Activated CD4-positive, alpha-beta T cell treated with anti-CD3 and anti-CD28 coated beads, Interleukin-2, amount 50 U/mL, for 1 hour (primary cell): ENCODE data around the gene EYA2.

Source experiments
- DNase-seq: peaks from one replicate; pipeline ENCODE4 v3.0.0-alpha.2; 2020

The EYA2 gene

GRCh38 chr20:47013606-47014005 lies 119.0 kb downstream of the EYA2 start:
- DNase-seq, result no peak

- DNase-seq, result no peak
Observed at GRCh38 chr20:47016068-47016664, 121.5 kb downstream of the EYA2 start.

GRCh38 chr20:47018381-47018780 lies 123.7 kb downstream of the EYA2 start:
- DNase-seq, result no peak

- no peak for DNase-seq
Observed at GRCh38 chr20:47019121-47019824, 124.6 kb downstream of the EYA2 start.

- DNase-seq, result no peak
Observed at GRCh38 chr20:47020231-47020630, 125.6 kb downstream of the EYA2 start.

GRCh38 chr20:47021850-47022249 lies 127.2 kb downstream of the EYA2 start:
- no peak for DNase-seq

- no peak for DNase-seq
Observed at GRCh38 chr20:47024461-47024937, 129.9 kb downstream of the EYA2 start.

GRCh38 chr20:47027042-47027441 lies 132.4 kb downstream of the EYA2 start:
- no peak for DNase-seq

GRCh38 chr20:47027456-47027855 lies 132.8 kb downstream of the EYA2 start:
- no peak for DNase-seq

- DNase-seq, result no peak
Observed at GRCh38 chr20:47028487-47028886, 133.8 kb downstream of the EYA2 start.

GRCh38 chr20:47029845-47030244 lies 135.2 kb downstream of the EYA2 start:
- DNase-seq, result no peak

- DNase-seq, result no peak
Observed at GRCh38 chr20:47030271-47030810, 135.7 kb downstream of the EYA2 start.

GRCh38 chr20:47031004-47031403 lies 136.4 kb downstream of the EYA2 start:
- DNase-seq, result no peak

GRCh38 chr20:47031821-47032220 lies 137.2 kb downstream of the EYA2 start:
- DNase-seq, result no peak

- DNase-seq, result no peak
Observed at GRCh38 chr20:47032933-47033578, 138.4 kb downstream of the EYA2 start.

GRCh38 chr20:47033665-47034064 lies 139.0 kb downstream of the EYA2 start:
- DNase-seq, result no peak

GRCh38 chr20:47035026-47035590 lies 140.5 kb downstream of the EYA2 start:
- DNase-seq, result no peak

GRCh38 chr20:47036091-47036870 lies 141.6 kb downstream of the EYA2 start:
- DNase-seq, result no peak

- DNase-seq, result no peak
Observed at GRCh38 chr20:47038566-47039560, 144.2 kb downstream of the EYA2 start.

GRCh38 chr20:47040506-47041125 lies 146.0 kb downstream of the EYA2 start:
- no peak for DNase-seq

GRCh38 chr20:47041396-47041899 lies 146.8 kb downstream of the EYA2 start:
- DNase-seq, result no peak
